CD8-positive, alpha-beta memory T cell (primary cell): ENCODE data around the gene MGA. TPM values are rescaled to one million over a fixed set of nuclear protein-coding genes. Genes with fewer than 3 reads are reported as not detected.

Experiments used
- CTCF ChIA-PET: fragments of 350-600 bp; sonication (Branson Sonifier 250); formaldehyde crosslinking; loops from one replicate; lab custom pipeline; 2021; ENCODE audit warnings: antibody characterized with exemption; lab: Charles Lee
- POLR2A ChIA-PET: fragments of 350-600 bp; sonication (Branson Sonifier 250); formaldehyde crosslinking; loops from one replicate; lab custom pipeline; 2021; ENCODE audit warnings: antibody characterized with exemption; lab: Charles Lee
- DNase-seq, 5 donors: peaks; one replicate each; pipeline versions ENCODE4 v3.0.0 to v3.0.0-alpha.2; 2020 to 2022; ENCODE audit warnings: mixed read lengths in 1 of 5
- H3K27ac ChIP-seq: one replicate; pipeline ENCODE4 v1.7.0; 2013; ENCODE audit warnings: low read depth, mild to moderate bottlenecking, low read length, moderate library complexity
- H3K27me3 ChIP-seq: 2 replicates; pipeline ENCODE4 v1.7.0; 2013; ENCODE audit warnings: low read length, mild to moderate bottlenecking; ENCODE audit not compliant: insufficient read depth, poor library complexity, severe bottlenecking
- H3K36me3 ChIP-seq: 2 replicates; pipeline ENCODE4 v1.7.0; 2013; ENCODE audit warnings: mild to moderate bottlenecking, low read length, moderate library complexity; ENCODE audit not compliant: insufficient read depth
- H3K4me1 ChIP-seq: 2 replicates; pipeline ENCODE4 v1.7.0; 2013; ENCODE audit warnings: mild to moderate bottlenecking, low read length, moderate library complexity; ENCODE audit not compliant: insufficient read depth
- H3K4me3 ChIP-seq: 2 replicates; pipeline ENCODE4 v1.7.0; 2013; ENCODE audit warnings: mild to moderate bottlenecking, low read length
- H3K9me3 ChIP-seq: 2 replicates; pipeline ENCODE4 v1.7.0; 2013; ENCODE audit warnings: mild to moderate bottlenecking, low read length
- H3K27ac Mint-ChIP-seq, 8 donors: one replicate each; pipeline ENCODE4 v1.8.0; 2020 to 2021; ENCODE audit warnings: mixed read lengths in 8 of 8, mild to moderate bottlenecking in 6 of 8, inconsistent platforms in 3 of 8, moderate library complexity in 3 of 8
- H3K27me3 Mint-ChIP-seq, 2 donors: one replicate each; pipeline ENCODE4 v1.8.0; 2020 to 2021; ENCODE audit warnings: mixed read lengths in 2 of 2, mild to moderate bottlenecking in 1 of 2, moderate library complexity in 1 of 2
- H3K36me3 Mint-ChIP-seq, 3 donors: one replicate each; pipeline ENCODE4 v1.8.0; 2020 to 2021; ENCODE audit warnings: mixed read lengths in 3 of 3, inconsistent platforms in 1 of 3, mild to moderate bottlenecking in 1 of 3
- H3K4me1 Mint-ChIP-seq, 3 donors: one replicate each; pipeline ENCODE4 v1.8.0; 2020 to 2021; ENCODE audit warnings: mixed read lengths in 3 of 3, inconsistent platforms in 1 of 3, mild to moderate bottlenecking in 1 of 3
- H3K4me3 Mint-ChIP-seq, 7 donors: one replicate each; pipeline ENCODE4 v1.8.0; 2020 to 2021; ENCODE audit warnings: mixed read lengths in 7 of 7, mild to moderate bottlenecking in 6 of 7, moderate library complexity in 4 of 7, inconsistent platforms in 2 of 7
- H3K9me3 Mint-ChIP-seq, 5 donors: one replicate each; pipeline ENCODE4 v1.8.0; 2020 to 2022; ENCODE audit warnings: mixed read lengths in 5 of 5, mild to moderate bottlenecking in 3 of 5, moderate library complexity in 2 of 5, inconsistent platforms in 1 of 5
- polyA plus RNA-seq: library from polyadenylated mRNA; unstranded; fragments of 300-500 nt; fragmentation: Illumina TruSeq; gene quantifications from one replicate; pipeline ENCODE4 v1.2.3, GENCODE V29; 2021
- total RNA-seq, 2 experiments: library from RNA; stranded (reverse); gene quantifications; one replicate each; pipeline ENCODE4 v1.2.3, GENCODE V29; 2021

The MGA gene
- total and polyA plus RNA-seq, 3 experiments from 2014 or later: 22.5 to 41.5 (median 40.1) TPM

DNA sequence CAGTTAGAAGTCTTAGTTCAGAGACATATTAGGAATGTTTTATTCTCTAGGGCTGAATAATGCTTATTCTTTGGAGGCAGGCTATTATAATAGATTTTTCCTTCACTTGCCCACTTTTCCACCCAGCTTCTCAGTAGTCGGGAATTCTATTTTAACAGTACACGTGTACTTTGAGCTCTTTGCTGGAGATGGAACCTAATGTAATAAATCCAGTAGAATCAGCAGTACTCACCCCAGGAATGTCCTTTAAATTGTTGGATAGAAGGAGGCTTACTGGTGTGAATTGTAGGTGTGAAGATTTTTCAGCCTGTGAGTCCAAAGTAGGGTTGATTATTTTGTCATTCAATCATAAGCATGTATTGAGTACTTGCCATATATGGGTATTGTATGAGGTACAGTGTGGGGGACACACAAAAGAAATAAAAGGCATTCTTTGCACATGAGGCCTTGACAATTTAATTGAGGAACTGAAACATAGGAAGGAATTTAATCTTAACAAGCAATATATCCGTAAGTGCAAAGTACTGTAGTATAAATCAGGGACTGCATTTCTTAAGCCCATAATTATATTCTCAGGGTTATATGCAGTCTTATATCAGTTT, 29.5 kb upstream of the MGA start:
- no peak overlapping the region for H3K27ac ChIP-seq
- H3K36me3 ChIP-seq: no peaks in the 10 kb centered on the region
- H3K27me3 ChIP-seq: no peaks in the 10 kb centered on the region
- H3K9me3 ChIP-seq: no peaks in the 10 kb centered on the region
- no peaks in the 10 kb centered on the region for H3K4me1 ChIP-seq
- Mint-ChIP-seq H3K27ac (no peak overlapping the region), H3K36me3 (no peaks in the 10 kb centered on the region), H3K4me3 (no peak overlapping the region), H3K27me3 (no peaks in the 10 kb centered on the region), H3K9me3 (no peaks in the 10 kb centered on the region), H3K4me1 (no peaks in the 10 kb centered on the region)
- DNase-seq: no peak
- ChIA-PET POLR2A (no interaction called here), CTCF (no interaction called here)
- no peak overlapping the region for H3K4me3 ChIP-seq

GRCh38 chr15:41631880-41632470, 28.2 kb upstream of the MGA start:
- Histone ChIP-seq H3K4me1 (no peaks in the 10 kb centered on the region), H3K27me3 (no peaks in the 10 kb centered on the region), H3K36me3 (no peaks in the 10 kb centered on the region), H3K27ac (no peak overlapping the region), H3K9me3 (no peaks in the 10 kb centered on the region), H3K4me3 (no peak overlapping the region)
- ChIA-PET POLR2A (no interaction called here), CTCF (no interaction called here)
- no peak for DNase-seq
- no peaks in the 10 kb centered on the region for H3K27me3 Mint-ChIP-seq
- no peaks in the 10 kb centered on the region for H3K4me1 Mint-ChIP-seq
- H3K4me3 Mint-ChIP-seq: no peak overlapping the region
- no peaks in the 10 kb centered on the region for H3K36me3 Mint-ChIP-seq
- no peak overlapping the region for H3K27ac Mint-ChIP-seq
- no peaks in the 10 kb centered on the region for H3K9me3 Mint-ChIP-seq

DNA sequence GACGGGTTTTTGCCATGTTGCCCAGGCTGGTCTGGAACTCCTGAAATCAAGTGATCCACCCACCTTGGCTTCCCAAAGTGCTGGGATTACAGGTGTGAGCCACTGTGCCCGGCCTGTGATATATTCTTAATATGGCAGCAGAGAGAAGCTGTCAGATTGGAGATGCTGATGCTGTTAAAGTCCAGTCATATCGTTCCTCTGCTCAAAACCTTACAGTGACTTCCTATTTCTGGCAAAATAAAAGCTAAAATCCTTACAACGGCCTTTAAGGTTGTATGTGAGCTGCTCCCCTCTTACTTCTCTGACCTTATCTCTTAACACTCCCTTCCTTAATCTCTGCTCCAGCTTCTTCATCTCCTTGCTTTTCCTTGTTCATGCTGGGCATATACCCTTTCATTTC, 26.6 kb upstream of the MGA start:
- Histone ChIP-seq H3K36me3 (no peaks in the 10 kb centered on the region), H3K27ac (no peak overlapping the region), H3K4me1 (no peaks in the 10 kb centered on the region), H3K9me3 (no peaks in the 10 kb centered on the region), H3K27me3 (no peaks in the 10 kb centered on the region), H3K4me3 (no peak overlapping the region)
- CTCF ChIA-PET: no interaction called here
- POLR2A ChIA-PET: interaction anchor here (0.7 kb wide), 1 partner anchor 11 kb away, joined by 6 read pairs; no protein-coding TSS in a partner anchor
- H3K27ac Mint-ChIP-seq: peak overlapping the region in 1 of 8 donors; percentile 60
- no peaks in the 10 kb centered on the region for H3K36me3 Mint-ChIP-seq
- no peaks in the 10 kb centered on the region for H3K9me3 Mint-ChIP-seq
- H3K4me1 Mint-ChIP-seq: no peaks in the 10 kb centered on the region
- no peak for DNase-seq
- H3K27me3 Mint-ChIP-seq: no peaks in the 10 kb centered on the region
- H3K4me3 Mint-ChIP-seq: no peak overlapping the region

DNA sequence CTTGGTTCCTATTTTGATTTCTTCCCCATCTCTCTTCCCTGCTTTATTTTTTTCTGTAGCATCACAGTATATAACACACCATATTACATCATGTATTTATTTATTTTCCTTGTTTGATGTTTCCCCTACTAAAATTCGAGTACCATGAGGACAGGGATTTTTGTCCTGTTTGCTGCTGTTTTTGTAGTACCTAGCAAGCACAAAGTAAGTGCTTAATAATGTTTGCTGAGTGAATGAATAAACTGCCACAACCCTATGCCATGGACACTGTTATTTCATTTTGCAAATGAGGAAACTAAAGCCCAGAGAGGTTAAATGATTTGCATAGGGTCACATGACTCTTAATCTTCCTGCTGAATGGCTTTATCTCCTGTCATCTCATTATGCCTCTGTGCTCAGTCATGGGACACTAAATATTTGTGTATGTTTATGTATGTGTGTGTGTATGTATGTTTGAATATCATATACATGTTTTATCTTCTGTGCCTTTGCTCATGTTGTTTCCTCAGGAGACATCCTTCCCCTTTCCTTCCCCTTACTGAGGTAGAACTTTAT, 26.1 kb upstream of the MGA start:
- no peaks in the 10 kb centered on the region for H3K36me3 Mint-ChIP-seq
- no peaks in the 10 kb centered on the region for H3K4me1 Mint-ChIP-seq
- no peak overlapping the region for H3K4me3 Mint-ChIP-seq
- Histone ChIP-seq H3K27ac (no peak overlapping the region), H3K9me3 (no peaks in the 10 kb centered on the region), H3K27me3 (no peaks in the 10 kb centered on the region), H3K4me1 (no peaks in the 10 kb centered on the region), H3K4me3 (no peak overlapping the region), H3K36me3 (no peaks in the 10 kb centered on the region)
- POLR2A ChIA-PET: no interaction called here
- no peak for DNase-seq
- peak overlapping the region in 1 of 8 donors; percentile 60 for H3K27ac Mint-ChIP-seq
- no peaks in the 10 kb centered on the region for H3K27me3 Mint-ChIP-seq
- CTCF ChIA-PET: no interaction called here
- no peaks in the 10 kb centered on the region for H3K9me3 Mint-ChIP-seq

- Mint-ChIP-seq H3K27ac (peak overlapping the region in 1 of 8 donors; percentile 8), H3K27me3 (no peaks in the 10 kb centered on the region), H3K4me3 (no peak overlapping the region), H3K36me3 (peaks cover 0 to 2% (median 0%) of the 10 kb centered on the region in 3 donors), H3K4me1 (no peaks in the 10 kb centered on the region), H3K9me3 (no peaks in the 10 kb centered on the region)
- ChIA-PET CTCF (no interaction called here), POLR2A (no interaction called here)
- Histone ChIP-seq H3K4me1 (no peaks in the 10 kb centered on the region), H3K36me3 (no peaks in the 10 kb centered on the region), H3K9me3 (no peaks in the 10 kb centered on the region), H3K27ac (no peak overlapping the region), H3K4me3 (no peak overlapping the region), H3K27me3 (no peaks in the 10 kb centered on the region)
- no peak for DNase-seq
Observed at GRCh38 chr15:41637086-41637485, 23.1 kb upstream of the MGA start.

- H3K4me3 Mint-ChIP-seq: no peak overlapping the region
- CTCF ChIA-PET: interaction anchor here (0.8 kb wide), 1 partner anchor 13 kb away, joined by 3 read pairs; no protein-coding TSS in a partner anchor
- Histone ChIP-seq H3K4me1 (no peaks in the 10 kb centered on the region), H3K27me3 (no peaks in the 10 kb centered on the region), H3K36me3 (no peaks in the 10 kb centered on the region), H3K9me3 (no peaks in the 10 kb centered on the region), H3K27ac (no peak overlapping the region), H3K4me3 (no peak overlapping the region)
- no peaks in the 10 kb centered on the region for H3K4me1 Mint-ChIP-seq
- H3K27ac Mint-ChIP-seq: no peak overlapping the region
- no peak for DNase-seq
- H3K36me3 Mint-ChIP-seq: peaks cover 0 to 2% (median 0%) of the 10 kb centered on the region in 3 donors
- H3K27me3 Mint-ChIP-seq: no peaks in the 10 kb centered on the region
- POLR2A ChIA-PET: interaction anchor here (0.6 kb wide), 1 partner anchor 1820 kb away, joined by 5 read pairs; no protein-coding TSS in a partner anchor
- H3K9me3 Mint-ChIP-seq: no peaks in the 10 kb centered on the region
Observed at GRCh38 chr15:41640985-41641384, 19.2 kb upstream of the MGA start.

DNA sequence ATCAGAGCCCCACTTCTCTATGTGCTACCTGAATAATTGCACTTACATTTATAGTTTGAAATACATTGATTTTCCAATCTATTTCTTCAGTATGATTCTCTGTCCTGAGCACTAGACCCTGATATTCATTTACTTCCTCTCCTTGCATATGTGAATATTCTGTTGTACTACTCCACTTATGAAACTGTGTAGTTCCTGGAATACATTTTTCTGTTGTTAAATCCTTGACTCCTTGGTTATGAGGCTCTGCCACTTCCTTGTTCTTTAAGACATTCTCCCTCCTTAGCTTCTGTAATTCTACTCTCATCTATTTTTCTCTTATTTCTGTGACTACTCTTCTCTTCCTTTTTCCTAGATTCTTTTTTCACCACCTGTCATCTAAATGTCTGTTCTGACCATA, 12.9 kb upstream of the MGA start:
- Histone ChIP-seq H3K9me3 (no peaks in the 10 kb centered on the region), H3K4me1 (no peaks in the 10 kb centered on the region), H3K4me3 (no peak overlapping the region), H3K27me3 (no peaks in the 10 kb centered on the region), H3K27ac (no peak overlapping the region), H3K36me3 (no peaks in the 10 kb centered on the region)
- no peak for DNase-seq
- ChIA-PET POLR2A (interaction anchor here (0.6 kb wide), 1 partner anchor 1709 kb away, joined by 5 read pairs; no protein-coding TSS in a partner anchor), CTCF (no interaction called here)
- Mint-ChIP-seq H3K4me3 (no peak overlapping the region), H3K4me1 (no peaks in the 10 kb centered on the region), H3K9me3 (peaks cover 0 to 10% (median 8%) of the 10 kb centered on the region in 5 donors), H3K36me3 (peaks cover 0 to 10% (median 1%) of the 10 kb centered on the region in 3 donors), H3K27ac (no peak overlapping the region), H3K27me3 (peaks cover 0 to 1% of the 10 kb centered on the region in 2 donors)

DNA sequence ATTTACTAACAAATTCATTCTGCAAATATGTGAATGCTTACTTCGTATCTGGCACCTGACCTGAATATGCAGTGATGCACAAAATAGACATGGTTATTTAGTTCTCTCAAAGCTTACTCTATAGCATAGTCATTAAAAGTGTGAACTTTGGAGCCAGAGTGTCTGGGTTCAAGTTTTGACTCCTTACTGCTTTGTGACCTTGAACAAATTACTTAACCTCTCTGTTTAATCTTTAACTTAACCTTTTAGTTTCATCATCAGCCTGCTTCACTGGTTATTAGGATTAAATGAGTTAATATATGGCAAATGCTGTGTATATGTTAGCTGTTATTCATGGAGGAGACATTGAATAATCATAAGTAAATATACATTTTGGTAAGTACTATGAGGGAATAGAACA, 12.1 kb upstream of the MGA start:
- peaks cover 0 to 10% (median 8%) of the 10 kb centered on the region in 5 donors for H3K9me3 Mint-ChIP-seq
- no peak overlapping the region for H3K4me3 Mint-ChIP-seq
- H3K27me3 Mint-ChIP-seq: peaks cover 0 to 1% of the 10 kb centered on the region in 2 donors
- CTCF ChIA-PET: interaction anchor here (1.1 kb wide), 1 partner anchor 9 kb away, joined by 3 read pairs; no protein-coding TSS in a partner anchor
- H3K27me3 ChIP-seq: no peaks in the 10 kb centered on the region
- no peaks in the 10 kb centered on the region for H3K36me3 ChIP-seq
- H3K27ac Mint-ChIP-seq: no peak overlapping the region
- no peak overlapping the region for H3K27ac ChIP-seq
- POLR2A ChIA-PET: interaction anchor here (0.6 kb wide), 1 partner anchor 1708 kb away, joined by 5 read pairs; no protein-coding TSS in a partner anchor
- no peak overlapping the region for H3K4me3 ChIP-seq
- no peaks in the 10 kb centered on the region for H3K9me3 ChIP-seq
- peaks cover 0 to 10% (median 1%) of the 10 kb centered on the region in 3 donors for H3K36me3 Mint-ChIP-seq
- H3K4me1 ChIP-seq: no peaks in the 10 kb centered on the region
- H3K4me1 Mint-ChIP-seq: no peaks in the 10 kb centered on the region
- no peak for DNase-seq
